ENCODE measurements around the gene NR4A1. TPM values are rescaled to one million over a fixed set of nuclear protein-coding genes. Genes with fewer than 3 reads are reported as not detected.

Gene NR4A1
- total and polyA plus RNA-seq, 2 of the 13 experiments (the other 11 are each of a cell fraction or from before 2014, with no cell fraction given), result 5.7 to 15.2 TPM

DNA sequence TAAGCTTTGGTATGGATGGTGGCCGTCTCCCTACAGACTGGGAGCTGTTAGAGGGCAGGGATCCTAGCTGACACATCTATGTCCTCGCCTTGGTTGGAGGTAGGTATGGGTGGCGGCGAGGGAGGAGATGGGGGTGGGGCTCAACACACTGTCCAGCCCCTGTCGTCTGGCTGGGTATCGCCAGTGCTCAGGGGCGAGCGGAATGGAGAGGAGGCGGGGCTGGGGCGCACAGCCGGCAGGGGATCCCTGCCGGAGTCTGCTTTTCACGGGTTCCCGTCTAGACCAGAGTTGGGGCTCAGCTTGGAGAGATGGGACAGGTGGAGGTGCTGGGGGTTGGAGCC is 28.4 kb upstream of the NR4A1 start:
- BruUV-seq (replicated peaks), result no TSS peak
- intact Hi-C loops (cut with micrococcal nuclease; ENCODE audit: unreplicated experiment) (no loop called here), in situ Hi-C loops (cut with HindIII; ENCODE audit: extremely low pct_ligation_motif_present, low pct_unique_long_range_greater_than_20kb) (no loop called here)
- TF ChIP-seq CHCHD3 (CRISPR knock-in tag; IDR thresholded peaks at IDR 0.05), result 0 out of 2 replicates have a peak, but pooled peaks have one; percentile 36
- TF ChIP-seq, protein P1, sequence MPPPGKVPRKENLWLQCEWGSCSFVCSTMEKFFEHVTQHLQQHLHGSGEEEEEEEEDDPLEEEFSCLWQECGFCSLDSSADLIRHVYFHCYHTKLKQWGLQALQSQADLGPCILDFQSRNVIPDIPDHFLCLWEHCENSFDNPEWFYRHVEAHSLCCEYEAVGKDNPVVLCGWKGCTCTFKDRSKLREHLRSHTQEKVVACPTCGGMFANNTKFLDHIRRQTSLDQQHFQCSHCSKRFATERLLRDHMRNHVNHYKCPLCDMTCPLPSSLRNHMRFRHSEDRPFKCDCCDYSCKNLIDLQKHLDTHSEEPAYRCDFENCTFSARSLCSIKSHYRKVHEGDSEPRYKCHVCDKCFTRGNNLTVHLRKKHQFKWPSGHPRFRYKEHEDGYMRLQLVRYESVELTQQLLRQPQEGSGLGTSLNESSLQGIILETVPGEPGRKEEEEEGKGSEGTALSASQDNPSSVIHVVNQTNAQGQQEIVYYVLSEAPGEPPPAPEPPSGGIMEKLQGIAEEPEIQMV (CRISPR knock-in tag; IDR thresholded peaks at IDR 0.05; ENCODE audit: low read depth), result no peak
- TF ChIP-seq, protein P2, sequence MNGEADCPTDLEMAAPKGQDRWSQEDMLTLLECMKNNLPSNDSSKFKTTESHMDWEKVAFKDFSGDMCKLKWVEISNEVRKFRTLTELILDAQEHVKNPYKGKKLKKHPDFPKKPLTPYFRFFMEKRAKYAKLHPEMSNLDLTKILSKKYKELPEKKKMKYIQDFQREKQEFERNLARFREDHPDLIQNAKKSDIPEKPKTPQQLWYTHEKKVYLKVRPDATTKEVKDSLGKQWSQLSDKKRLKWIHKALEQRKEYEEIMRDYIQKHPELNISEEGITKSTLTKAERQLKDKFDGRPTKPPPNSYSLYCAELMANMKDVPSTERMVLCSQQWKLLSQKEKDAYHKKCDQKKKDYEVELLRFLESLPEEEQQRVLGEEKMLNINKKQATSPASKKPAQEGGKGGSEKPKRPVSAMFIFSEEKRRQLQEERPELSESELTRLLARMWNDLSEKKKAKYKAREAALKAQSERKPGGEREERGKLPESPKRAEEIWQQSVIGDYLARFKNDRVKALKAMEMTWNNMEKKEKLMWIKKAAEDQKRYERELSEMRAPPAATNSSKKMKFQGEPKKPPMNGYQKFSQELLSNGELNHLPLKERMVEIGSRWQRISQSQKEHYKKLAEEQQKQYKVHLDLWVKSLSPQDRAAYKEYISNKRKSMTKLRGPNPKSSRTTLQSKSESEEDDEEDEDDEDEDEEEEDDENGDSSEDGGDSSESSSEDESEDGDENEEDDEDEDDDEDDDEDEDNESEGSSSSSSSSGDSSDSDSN (CRISPR knock-in tag; IDR thresholded peaks at IDR 0.05), result no peak
- TF ChIP-seq SCMH1 (CRISPR knock-in tag; IDR thresholded peaks at IDR 0.05; ENCODE audit: borderline replicate concordance), result no peak
- 0 out of 2 replicates have a peak, but pooled peaks have one; percentile 19 for TF ChIP-seq NRL (CRISPR knock-in tag; IDR thresholded peaks at IDR 0.05; ENCODE audit: borderline replicate concordance)
- TF ChIP-seq EEA1 (CRISPR knock-in tag; IDR thresholded peaks at IDR 0.05; ENCODE audit: borderline replicate concordance), result 0 out of 2 replicates have a peak, but pooled peaks have one; percentile 19
- TF ChIP-seq KDM2A (CRISPR knock-in tag; IDR thresholded peaks at IDR 0.05; ENCODE audit: borderline replicate concordance, low read depth), result peak; percentile 32; the same call in 1 of the 2 replicates
- TF ChIP-seq DPF2 (CRISPR knock-in tag; IDR thresholded peaks at IDR 0.05; ENCODE audit: borderline replicate concordance, low read depth), result no peak
- TF ChIP-seq SMARCE1 (IDR thresholded peaks at IDR 0.05; ENCODE audit: borderline replicate concordance), result no peak
- TF ChIP-seq SP5 (CRISPR knock-in tag; IDR thresholded peaks at IDR 0.05; ENCODE audit: borderline replicate concordance, low read depth), result 0 out of 2 replicates have a peak, but pooled peaks have one; percentile 33
- TF ChIP-seq NR2C2 (CRISPR knock-in tag; IDR thresholded peaks at IDR 0.05; ENCODE audit: borderline replicate concordance), result 0 out of 2 replicates have a peak, but pooled peaks have one; percentile 19
- TF ChIP-seq, protein P3, sequence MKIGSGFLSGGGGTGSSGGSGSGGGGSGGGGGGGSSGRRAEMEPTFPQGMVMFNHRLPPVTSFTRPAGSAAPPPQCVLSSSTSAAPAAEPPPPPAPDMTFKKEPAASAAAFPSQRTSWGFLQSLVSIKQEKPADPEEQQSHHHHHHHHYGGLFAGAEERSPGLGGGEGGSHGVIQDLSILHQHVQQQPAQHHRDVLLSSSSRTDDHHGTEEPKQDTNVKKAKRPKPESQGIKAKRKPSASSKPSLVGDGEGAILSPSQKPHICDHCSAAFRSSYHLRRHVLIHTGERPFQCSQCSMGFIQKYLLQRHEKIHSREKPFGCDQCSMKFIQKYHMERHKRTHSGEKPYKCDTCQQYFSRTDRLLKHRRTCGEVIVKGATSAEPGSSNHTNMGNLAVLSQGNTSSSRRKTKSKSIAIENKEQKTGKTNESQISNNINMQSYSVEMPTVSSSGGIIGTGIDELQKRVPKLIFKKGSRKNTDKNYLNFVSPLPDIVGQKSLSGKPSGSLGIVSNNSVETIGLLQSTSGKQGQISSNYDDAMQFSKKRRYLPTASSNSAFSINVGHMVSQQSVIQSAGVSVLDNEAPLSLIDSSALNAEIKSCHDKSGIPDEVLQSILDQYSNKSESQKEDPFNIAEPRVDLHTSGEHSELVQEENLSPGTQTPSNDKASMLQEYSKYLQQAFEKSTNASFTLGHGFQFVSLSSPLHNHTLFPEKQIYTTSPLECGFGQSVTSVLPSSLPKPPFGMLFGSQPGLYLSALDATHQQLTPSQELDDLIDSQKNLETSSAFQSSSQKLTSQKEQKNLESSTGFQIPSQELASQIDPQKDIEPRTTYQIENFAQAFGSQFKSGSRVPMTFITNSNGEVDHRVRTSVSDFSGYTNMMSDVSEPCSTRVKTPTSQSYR (CRISPR knock-in tag; IDR thresholded peaks at IDR 0.05; ENCODE audit: borderline replicate concordance), result peak; percentile 58; the same call in 1 of the 2 replicates
- TF ChIP-seq ZMYM4 (CRISPR knock-in tag; IDR thresholded peaks at IDR 0.05), result 0 out of 2 replicates have a peak, but pooled peaks have one; percentile 31
- TF ChIP-seq, protein P4, sequence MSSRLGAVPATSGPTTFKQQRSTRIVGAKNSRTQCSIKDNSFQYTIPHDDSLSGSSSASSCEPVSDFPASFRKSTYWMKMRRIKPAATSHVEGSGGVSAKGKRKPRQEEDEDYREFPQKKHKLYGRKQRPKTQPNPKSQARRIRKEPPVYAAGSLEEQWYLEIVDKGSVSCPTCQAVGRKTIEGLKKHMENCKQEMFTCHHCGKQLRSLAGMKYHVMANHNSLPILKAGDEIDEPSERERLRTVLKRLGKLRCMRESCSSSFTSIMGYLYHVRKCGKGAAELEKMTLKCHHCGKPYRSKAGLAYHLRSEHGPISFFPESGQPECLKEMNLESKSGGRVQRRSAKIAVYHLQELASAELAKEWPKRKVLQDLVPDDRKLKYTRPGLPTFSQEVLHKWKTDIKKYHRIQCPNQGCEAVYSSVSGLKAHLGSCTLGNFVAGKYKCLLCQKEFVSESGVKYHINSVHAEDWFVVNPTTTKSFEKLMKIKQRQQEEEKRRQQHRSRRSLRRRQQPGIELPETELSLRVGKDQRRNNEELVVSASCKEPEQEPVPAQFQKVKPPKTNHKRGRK (CRISPR knock-in tag; IDR thresholded peaks at IDR 0.05), result 0 out of 2 replicates have a peak, but pooled peaks have one; percentile 8

More for the DNA sequence above, 28.4 kb upstream of the NR4A1 start:
- ATAC-seq, result peak; percentile 60
- peak; percentile 36 for DNase-seq (ENCODE audit: low spot score)
- 0% methylated on average over 4 of the region's 14 CpGs for WGBS (ENCODE audit: low lambda C conversion rate)
- Histone ChIP-seq H2AFZ (ENCODE audit: low read length) (no peak overlapping the region), H3K27me3 (ENCODE audit: control insufficient read depth in 1 of 2, insufficient read depth in 2 of 2, low read length in 2 of 2) (no peaks in the 10 kb centered on the region; a peak in 1 of 5 replicates), H3K9ac (ENCODE audit: insufficient read depth, low read depth, low read length) (peak overlapping the region; percentile 17; the same call in 1 of the 2 replicates), H3K9me3 (ENCODE audit: low read length) (no peaks in the 10 kb centered on the region), H4K20me1 (ENCODE audit: insufficient read depth, low read length) (no peaks in the 10 kb centered on the region), H3K36me3 (replicated peaks in 1 of 2; ENCODE audit: control insufficient read depth in 1 of 2, insufficient read depth in 2 of 2, low read length in 2 of 2) (no peaks in the 10 kb centered on the region), H3K27ac (ENCODE audit: extremely low read length, insufficient read depth, low read length) (no peak overlapping the region), H3K4me2 (ENCODE audit: low read depth, low read length) (peak overlapping the region; percentile 93), H3K4me3 (replicated peaks in 1 of 3; ENCODE audit: insufficient read depth in 1 of 3, low read depth in 2 of 3, low read length in 3 of 3) (peak overlapping the region; percentile 57 to 85 (median 63)), H3K4me1 (ENCODE audit: insufficient read depth, low read length) (peaks cover 63% of the 10 kb centered on the region), H3K79me2 (ENCODE audit: insufficient read depth, low read length) (no peaks in the 10 kb centered on the region)
- ChIA-PET CTCF (ENCODE audit: low intra/inter-chr PET ratio, low total read pairs) (interaction anchor here (2.2 to 8.0 kb wide), 2 partner anchors 20 to 30 kb away, joined by 9 to 99 read pairs; no protein-coding TSS in a partner anchor), POLR2A (interaction anchor here (0.6 to 4.0 kb wide), 6 partner anchors 12 to 46 kb away, joined by 3 to 45 read pairs (median 4); partner anchors contain the start of genes NR4A1 and TAMALIN)
- FAIRE-seq, result no peak

Data from HepG2 (cell line).